MM.1S (cell line): ENCODE data around the gene TLE3.

Experiments used
- DNase-seq: peaks from one replicate; pipeline ENCODE4 v3.0.0-alpha.2; 2015
- H2AFZ ChIP-seq: fragments of 300-600 bp; sonication (generic); 2 replicates; pipeline ENCODE4 v1.6.0; 2016; ENCODE audit warnings: antibody characterized with exemption, low read length
- H3F3A ChIP-seq: fragments of 300-600 bp; sonication (generic); 2 replicates; pipeline ENCODE4 v1.6.1; 2016; ENCODE audit warnings: mild to moderate bottlenecking, antibody characterized with exemption, low read length, moderate library complexity, mixed read lengths; ENCODE audit not compliant: insufficient read depth
- H3K27ac ChIP-seq: fragments of 300-600 bp; sonication (generic); 2 replicates; pipeline ENCODE4 v1.5.1; 2016; ENCODE audit warnings: mild to moderate bottlenecking, low read length
- H3K27me3 ChIP-seq: fragments of 300-600 bp; sonication (generic); replicated peaks from 2 replicates; pipeline ENCODE4 v1.6.0; 2016; ENCODE audit warnings: low read length; ENCODE audit not compliant: insufficient read depth
- H3K36me3 ChIP-seq: fragments of 300-600 bp; sonication (generic); replicated peaks from 2 replicates; pipeline ENCODE4 v1.6.1; 2016; ENCODE audit warnings: mild to moderate bottlenecking, low read length, mixed read lengths; ENCODE audit not compliant: insufficient read depth
- H3K4me1 ChIP-seq: fragments of 300-600 bp; sonication (generic); 2 replicates; pipeline ENCODE4 v1.6.1; 2016; ENCODE audit warnings: low read length, mixed read lengths
- H3K4me2 ChIP-seq: fragments of 300-600 bp; sonication (generic); 2 replicates; pipeline ENCODE4 v1.6.0; 2016; ENCODE audit warnings: low read depth, low read length
- H3K4me3 ChIP-seq: fragments of 300-600 bp; sonication (generic); 2 replicates; pipeline ENCODE4 v1.5.1; 2016; ENCODE audit warnings: low read length, mixed read lengths
- H3K79me2 ChIP-seq: fragments of 300-600 bp; sonication (generic); 2 replicates; pipeline ENCODE4 v1.6.1; 2016; ENCODE audit warnings: mixed run types, low read length, mixed read lengths
- H3K9ac ChIP-seq: fragments of 300-600 bp; sonication (generic); 2 replicates; pipeline ENCODE4 v1.6.1; 2016; ENCODE audit warnings: low read length, mixed read lengths
- H3K9me2 ChIP-seq: fragments of 300-600 bp; sonication (generic); replicated peaks from 2 replicates; pipeline ENCODE4 v1.6.1; 2016; ENCODE audit warnings: mild to moderate bottlenecking, low read length, mixed read lengths; ENCODE audit not compliant: insufficient read depth
- H3K9me3 ChIP-seq: fragments of 300-600 bp; sonication (generic); replicated peaks from 2 replicates; pipeline ENCODE4 v1.6.1; 2016; ENCODE audit warnings: mild to moderate bottlenecking, low read length, mixed read lengths; ENCODE audit not compliant: insufficient read depth
- H4K20me1 ChIP-seq: fragments of 300-600 bp; sonication (generic); 2 replicates; pipeline ENCODE4 v1.6.1; 2016; ENCODE audit warnings: mild to moderate bottlenecking, low read length, moderate library complexity, mixed read lengths; ENCODE audit not compliant: insufficient read depth
- EZH2 ChIP-seq: fragments of 300-600 bp; sonication (generic); optimal IDR thresholded peaks from 2 replicates; pipeline ENCODE3; 2017; ENCODE audit warnings: low read depth, mild to moderate bottlenecking, antibody characterized with exemption, low read length, mixed read lengths
- EZH2phosphoT487 ChIP-seq: fragments of 300-600 bp; sonication (generic); IDR thresholded peaks from 2 replicates; pipeline ENCODE4 v1.6.1; 2018; ENCODE audit warnings: antibody characterized with exemption, low read length
- TF ChIP-seq, protein P1 (sequence below): fragments of 300-600 bp; sonication (generic); IDR thresholded peaks from 2 replicates; pipeline ENCODE4 v1.5.1; 2016; ENCODE audit warnings: antibody characterized with exemption, low read length, mixed read lengths

TLE3 gene

DNA sequence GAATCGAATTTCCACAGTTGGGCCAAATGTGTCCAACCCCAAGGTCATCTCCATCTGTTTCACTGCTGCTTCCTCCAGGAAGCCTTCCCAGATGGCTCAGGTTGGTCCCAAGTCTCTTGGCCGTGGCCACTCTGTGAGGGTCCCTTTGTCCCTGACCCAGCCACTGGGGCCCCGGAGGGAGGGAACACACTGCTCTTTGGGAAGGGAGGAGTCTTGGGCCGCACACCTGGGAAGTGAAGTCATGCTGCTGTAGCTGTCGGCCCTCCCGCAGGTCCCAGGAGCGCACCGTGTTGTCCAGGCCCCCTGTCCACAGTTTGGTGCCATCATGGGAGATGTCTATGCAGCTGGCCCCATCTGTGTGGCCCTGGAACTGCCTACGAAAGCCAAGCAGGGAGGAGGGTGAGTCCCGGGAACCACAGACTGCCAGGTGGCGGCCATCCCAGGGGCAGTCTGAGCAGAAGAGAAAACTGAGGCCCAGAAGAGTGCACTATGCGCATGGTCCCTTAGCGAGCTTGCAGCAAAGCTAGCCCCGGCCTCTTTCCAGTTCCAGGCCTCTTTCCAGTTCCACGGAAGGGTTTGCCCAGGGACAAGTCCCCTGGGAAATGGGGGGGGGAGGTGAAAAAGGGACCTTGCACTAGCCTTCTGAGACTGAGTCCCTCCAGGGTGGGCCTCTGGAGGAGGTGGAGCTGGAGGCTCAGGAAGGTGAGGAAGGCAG is 44.6 kb downstream of the TLE3 start:
- H2AFZ ChIP-seq = no peak overlapping the region
- H3K9ac ChIP-seq = no peak overlapping the region
- peaks cover 33% of the 10 kb centered on the region for H3K36me3 ChIP-seq
- no peaks in the 10 kb centered on the region for H3K27me3 ChIP-seq
- H3K4me1 ChIP-seq = no peaks in the 10 kb centered on the region
- no peaks in the 10 kb centered on the region for H3K9me2 ChIP-seq
- H3K4me2 ChIP-seq = no peak overlapping the region
- H3K79me2 ChIP-seq = peaks cover 23% of the 10 kb centered on the region
- TF ChIP-seq EZH2 (no peak), EZH2phosphoT487 (no peak)
- TF ChIP-seq, protein P1, sequence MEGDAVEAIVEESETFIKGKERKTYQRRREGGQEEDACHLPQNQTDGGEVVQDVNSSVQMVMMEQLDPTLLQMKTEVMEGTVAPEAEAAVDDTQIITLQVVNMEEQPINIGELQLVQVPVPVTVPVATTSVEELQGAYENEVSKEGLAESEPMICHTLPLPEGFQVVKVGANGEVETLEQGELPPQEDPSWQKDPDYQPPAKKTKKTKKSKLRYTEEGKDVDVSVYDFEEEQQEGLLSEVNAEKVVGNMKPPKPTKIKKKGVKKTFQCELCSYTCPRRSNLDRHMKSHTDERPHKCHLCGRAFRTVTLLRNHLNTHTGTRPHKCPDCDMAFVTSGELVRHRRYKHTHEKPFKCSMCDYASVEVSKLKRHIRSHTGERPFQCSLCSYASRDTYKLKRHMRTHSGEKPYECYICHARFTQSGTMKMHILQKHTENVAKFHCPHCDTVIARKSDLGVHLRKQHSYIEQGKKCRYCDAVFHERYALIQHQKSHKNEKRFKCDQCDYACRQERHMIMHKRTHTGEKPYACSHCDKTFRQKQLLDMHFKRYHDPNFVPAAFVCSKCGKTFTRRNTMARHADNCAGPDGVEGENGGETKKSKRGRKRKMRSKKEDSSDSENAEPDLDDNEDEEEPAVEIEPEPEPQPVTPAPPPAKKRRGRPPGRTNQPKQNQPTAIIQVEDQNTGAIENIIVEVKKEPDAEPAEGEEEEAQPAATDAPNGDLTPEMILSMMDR = no peak
- DNase-seq = no peak
- peaks cover 20% of the 10 kb centered on the region; the same call in 1 of the 2 replicates for H3F3A ChIP-seq
- no peak overlapping the region for H3K4me3 ChIP-seq
- H3K27ac ChIP-seq = no peak overlapping the region
- no peaks in the 10 kb centered on the region for H3K9me3 ChIP-seq
- H4K20me1 ChIP-seq = no peaks in the 10 kb centered on the region

DNA sequence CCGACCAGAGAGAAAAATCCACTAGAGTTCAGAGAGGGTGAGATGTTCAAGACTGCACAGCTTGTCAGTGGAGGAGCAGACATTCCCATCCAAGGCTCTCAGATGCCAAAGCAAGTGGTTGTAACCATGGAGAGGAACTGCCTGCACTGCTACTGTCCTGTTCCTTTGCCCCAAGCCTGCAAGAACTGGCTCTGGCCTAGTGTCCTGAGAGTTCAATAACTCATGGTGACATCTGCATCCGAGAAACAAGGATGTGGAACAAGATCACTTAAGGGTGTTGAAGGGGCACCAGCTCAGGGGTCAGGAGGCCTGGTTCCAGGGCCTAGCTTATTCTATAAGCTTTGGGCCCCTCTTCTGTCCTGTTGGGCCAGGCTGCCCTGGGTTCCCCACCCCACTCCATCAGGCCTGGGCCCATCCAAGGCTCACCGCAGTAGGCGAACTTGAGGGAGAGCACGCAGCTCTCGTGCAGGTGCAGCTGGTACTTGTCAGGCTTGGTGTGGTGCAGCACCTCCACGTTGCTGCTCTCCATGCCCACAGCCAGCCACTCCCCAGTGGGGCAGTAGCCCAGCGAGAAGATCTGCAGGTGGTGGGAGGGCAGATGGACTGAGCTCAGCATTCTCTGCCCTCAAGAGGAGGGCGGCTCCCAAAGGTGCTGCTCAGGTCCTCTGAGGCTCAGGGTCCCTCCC is 45.6 kb downstream of the TLE3 start:
- H3K36me3 ChIP-seq = peaks cover 31% of the 10 kb centered on the region
- H3K4me1 ChIP-seq = no peaks in the 10 kb centered on the region
- no peaks in the 10 kb centered on the region for H3K27me3 ChIP-seq
- no peak overlapping the region for H3K9ac ChIP-seq
- DNase-seq = no peak
- H3K4me3 ChIP-seq = no peak overlapping the region
- peaks cover 24% of the 10 kb centered on the region; the same call in 1 of the 2 replicates for H3F3A ChIP-seq
- H2AFZ ChIP-seq = no peak overlapping the region
- H3K9me3 ChIP-seq = no peaks in the 10 kb centered on the region
- no peak overlapping the region for H3K27ac ChIP-seq
- TF ChIP-seq, protein P1 = no peak
- TF ChIP-seq EZH2 (no peak), EZH2phosphoT487 (no peak)
- H4K20me1 ChIP-seq = no peaks in the 10 kb centered on the region
- no peak overlapping the region for H3K4me2 ChIP-seq
- peaks cover 13% of the 10 kb centered on the region for H3K79me2 ChIP-seq
- no peaks in the 10 kb centered on the region for H3K9me2 ChIP-seq

DNA sequence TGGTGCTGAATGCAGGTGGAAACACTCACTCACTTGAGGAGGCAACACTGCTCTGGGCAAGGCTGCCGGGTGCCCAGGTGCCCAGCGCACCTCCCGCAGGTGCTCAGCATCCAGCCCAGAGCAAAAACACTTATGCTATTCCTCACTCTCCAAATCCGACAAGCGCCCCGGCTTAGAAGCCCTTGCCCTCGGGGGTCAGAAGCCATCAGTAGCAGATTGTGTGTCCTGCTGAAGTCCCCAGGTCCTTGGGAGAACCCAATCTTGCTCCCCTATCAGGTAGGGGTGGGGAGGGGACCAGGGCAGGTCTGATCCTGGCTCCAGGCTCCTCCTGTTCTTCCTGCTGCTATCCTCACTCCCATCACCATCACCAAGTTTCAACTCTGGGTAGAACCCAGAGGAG is 46.7 kb downstream of the TLE3 start:
- H3K27me3 ChIP-seq = no peaks in the 10 kb centered on the region
- no peaks in the 10 kb centered on the region for H4K20me1 ChIP-seq
- TF ChIP-seq, protein P1 = no peak
- TF ChIP-seq EZH2phosphoT487 (no peak), EZH2 (no peak)
- no peak overlapping the region for H3K4me2 ChIP-seq
- no peak overlapping the region for H3K4me3 ChIP-seq
- H3K9me3 ChIP-seq = no peaks in the 10 kb centered on the region
- H3K4me1 ChIP-seq = no peaks in the 10 kb centered on the region
- peaks cover 24% of the 10 kb centered on the region; the same call in 1 of the 2 replicates for H3F3A ChIP-seq
- peaks cover 12% of the 10 kb centered on the region for H3K79me2 ChIP-seq
- no peaks in the 10 kb centered on the region for H3K9me2 ChIP-seq
- DNase-seq = no peak
- H3K36me3 ChIP-seq = peaks cover 31% of the 10 kb centered on the region
- no peak overlapping the region for H3K27ac ChIP-seq
- no peak overlapping the region for H3K9ac ChIP-seq
- H2AFZ ChIP-seq = no peak overlapping the region
